NCI-H146 (cell line): Measurements from ENCODE around the gene DIP2B.
"Not testable (repeated sequence)": the region's sequence is repeated elsewhere in the genome, so short reads cannot be mapped to it uniquely, and the experiment has no call there.

Experiments
- DNase-seq: peaks from one replicate; lab custom pipeline; 2025; lab: John Stamatoyannopoulos, UW

Gene DIP2B

GRCh38 chr12:50550530-50551223 lies 45.9 kb downstream of the DIP2B start:
- DNase-seq = no peak

GRCh38 chr12:50551866-50552265 lies 47.1 kb downstream of the DIP2B start:
- no peak for DNase-seq

- no peak for DNase-seq
Measured at GRCh38 chr12:50554651-50555050, 49.9 kb downstream of the DIP2B start.

- no peak for DNase-seq
Measured at GRCh38 chr12:50555471-50555885, 50.7 kb downstream of the DIP2B start.

- DNase-seq = no peak
Measured at GRCh38 chr12:50556273-50556672, 51.5 kb downstream of the DIP2B start.

GRCh38 chr12:50556796-50557195 lies 52.0 kb downstream of the DIP2B start:
- DNase-seq = not testable (repeated sequence)

GRCh38 chr12:50557421-50557820 lies 52.6 kb downstream of the DIP2B start:
- DNase-seq = no peak

GRCh38 chr12:50558970-50559369 lies 54.2 kb downstream of the DIP2B start:
- no peak for DNase-seq

GRCh38 chr12:50562520-50563433 lies 58.0 kb downstream of the DIP2B start:
- no peak for DNase-seq

- no peak for DNase-seq
Measured at GRCh38 chr12:50563434-50563787, 58.6 kb downstream of the DIP2B start.

- DNase-seq = no peak
Measured at GRCh38 chr12:50564237-50564947, 59.6 kb downstream of the DIP2B start.

GRCh38 chr12:50564948-50565297 lies 60.1 kb downstream of the DIP2B start:
- DNase-seq = no peak

- DNase-seq = no peak
Measured at GRCh38 chr12:50566066-50566465, 61.3 kb downstream of the DIP2B start.

- no peak for DNase-seq
Measured at GRCh38 chr12:50567926-50568325, 63.1 kb downstream of the DIP2B start.

- DNase-seq = no peak
Measured at GRCh38 chr12:50568338-50569091, 63.7 kb downstream of the DIP2B start.

GRCh38 chr12:50569321-50569720 lies 64.5 kb downstream of the DIP2B start:
- no peak for DNase-seq

- DNase-seq = no peak
Measured at GRCh38 chr12:50569876-50570275, 65.1 kb downstream of the DIP2B start.

- DNase-seq = no peak
Measured at GRCh38 chr12:50571786-50572185, 67.0 kb downstream of the DIP2B start.

- no peak for DNase-seq
Measured at GRCh38 chr12:50572287-50572686, 67.5 kb downstream of the DIP2B start.

- no peak for DNase-seq
Measured at GRCh38 chr12:50572760-50573159, 68.0 kb downstream of the DIP2B start.

GRCh38 chr12:50573271-50573670 lies 68.5 kb downstream of the DIP2B start:
- no peak for DNase-seq
